HG02571 (cell line): ENCODE results near the gene SCN4B.

Source experiments
- ATAC-seq: cut with Tn5 transposase; IDR thresholded peaks from one replicate; pipeline ENCODE4 v1.9.1; 2021; ENCODE audit warnings: mild to moderate bottlenecking, moderate library complexity; ENCODE audit not compliant: unreplicated experiment

Gene SCN4B

DNA sequence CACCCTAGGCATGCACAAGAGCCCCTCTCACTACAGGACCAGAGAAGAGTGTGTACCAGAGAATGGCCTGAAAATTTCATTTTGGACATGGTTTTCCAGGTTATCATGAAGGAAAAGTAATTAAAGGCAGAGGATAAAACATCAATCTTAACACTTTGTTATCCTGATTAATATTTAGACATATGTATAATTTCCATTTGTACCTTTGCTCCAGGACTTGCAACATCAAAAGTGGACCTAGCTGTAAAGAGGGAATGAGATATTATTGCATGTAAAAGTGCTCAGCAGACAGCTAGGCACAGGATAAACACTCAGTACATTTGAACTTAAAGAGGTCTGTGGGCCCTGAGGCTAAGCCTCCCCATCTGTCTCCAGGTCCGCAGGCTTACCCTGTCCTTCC, 2.0 kb upstream of the SCN4B start:
- no peak for ATAC-seq

DNA sequence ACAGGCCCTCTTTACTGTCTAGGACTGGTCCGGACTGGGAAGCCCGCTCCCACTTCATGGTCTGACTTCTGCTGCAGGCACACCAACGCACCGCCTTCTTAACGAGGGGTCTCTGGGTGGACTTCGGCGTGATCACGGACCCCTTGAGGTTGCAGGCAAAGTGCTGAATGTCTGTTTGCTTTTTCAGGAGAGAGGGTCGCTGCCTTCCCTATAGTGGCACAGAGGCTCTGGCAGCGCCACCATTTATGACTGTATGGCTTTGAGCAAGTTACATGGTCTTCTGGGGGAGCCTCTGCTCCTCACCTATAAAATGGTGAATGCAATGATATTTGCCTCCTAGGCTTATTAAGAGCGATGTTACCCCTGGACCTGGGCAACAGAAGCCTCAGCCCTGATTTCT, 1.4 kb upstream of the SCN4B start:
- no peak for ATAC-seq

DNA sequence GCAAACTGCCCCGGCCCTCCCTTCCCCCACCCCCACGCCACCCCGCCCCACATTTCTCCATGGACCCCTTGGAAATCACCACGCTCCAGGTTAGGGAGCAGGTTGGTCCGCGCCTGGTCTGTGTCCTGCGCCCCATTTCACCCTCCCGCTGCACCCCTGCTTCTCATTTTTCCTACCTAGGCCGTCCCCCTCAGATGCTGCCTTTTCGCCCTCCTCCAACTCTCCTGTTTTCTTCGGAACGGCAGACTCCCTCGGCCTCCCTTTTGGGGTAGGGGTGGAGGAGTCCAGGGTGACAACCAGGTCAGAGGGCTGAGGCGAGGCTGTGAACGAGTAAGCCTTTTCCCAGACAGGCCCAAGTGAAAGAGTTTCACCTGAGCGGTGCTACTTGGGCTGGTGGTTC, 893 bp upstream of the SCN4B start:
- ATAC-seq: no peak

DNA sequence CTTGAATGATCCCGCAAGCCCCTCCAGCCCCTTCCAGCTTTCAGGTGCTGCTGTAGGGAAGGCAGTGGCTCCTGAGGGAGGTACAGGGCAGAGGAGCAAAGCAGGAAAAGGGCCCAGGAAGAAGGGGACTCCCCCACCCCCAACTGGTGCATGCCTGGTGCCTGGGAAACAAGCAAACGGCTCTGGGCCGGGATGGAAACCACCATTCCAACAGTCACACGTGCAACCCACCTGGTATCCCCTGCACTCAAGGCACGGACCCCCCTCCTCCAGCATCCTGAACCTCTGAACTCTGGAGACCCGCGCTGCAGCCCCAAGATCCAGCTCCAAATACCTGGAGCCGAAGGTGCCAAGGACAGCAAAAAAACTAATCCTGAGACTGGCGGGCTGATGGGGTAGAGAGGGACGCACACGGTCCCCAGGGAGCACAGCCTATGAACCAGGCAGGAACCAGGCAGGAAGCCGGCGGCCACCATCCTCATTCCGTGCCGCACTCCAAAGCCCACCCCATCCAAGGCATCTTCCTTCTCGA, 537 bp downstream of the SCN4B start:
- no peak for ATAC-seq

DNA sequence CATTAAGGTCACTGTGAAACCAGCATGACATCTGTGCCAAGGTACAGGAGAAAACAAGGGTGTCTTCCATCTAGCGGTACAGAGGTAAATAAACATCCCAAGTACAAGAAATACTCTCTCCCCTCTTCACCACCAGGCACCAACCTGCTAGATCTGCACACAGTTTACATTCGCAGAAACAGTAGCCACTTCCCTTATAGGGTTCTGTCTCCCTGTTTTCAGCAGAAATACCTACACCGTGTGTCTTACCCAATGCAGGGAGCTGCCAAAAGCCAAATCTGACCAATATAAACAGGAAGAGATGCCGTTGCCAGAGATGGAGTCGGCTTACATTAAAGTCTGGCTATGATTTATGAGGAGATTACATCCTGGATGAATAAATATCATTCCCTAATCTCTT, 1.2 kb downstream of the SCN4B start:
- ATAC-seq: no peak

DNA sequence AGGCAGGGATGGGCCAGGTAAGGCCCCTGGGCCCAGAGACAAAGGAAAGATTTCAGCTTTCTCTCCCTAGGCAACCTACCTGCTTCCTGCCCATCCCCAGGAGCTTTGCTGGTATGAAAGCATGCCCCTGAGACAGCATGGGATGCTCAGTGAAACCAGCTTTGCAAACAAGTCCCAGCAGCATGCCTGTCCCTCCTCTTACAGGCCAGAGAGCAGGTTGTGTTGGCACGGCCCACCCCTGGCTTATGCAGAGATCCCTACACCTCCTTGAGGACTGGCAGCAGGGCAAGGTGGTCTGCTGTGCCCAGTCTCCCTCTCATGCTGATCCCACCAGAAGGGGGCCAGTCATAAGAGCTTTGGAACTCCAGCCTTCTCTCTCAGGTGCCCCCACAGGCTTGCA, 3.1 kb downstream of the SCN4B start:
- no peak for ATAC-seq

DNA sequence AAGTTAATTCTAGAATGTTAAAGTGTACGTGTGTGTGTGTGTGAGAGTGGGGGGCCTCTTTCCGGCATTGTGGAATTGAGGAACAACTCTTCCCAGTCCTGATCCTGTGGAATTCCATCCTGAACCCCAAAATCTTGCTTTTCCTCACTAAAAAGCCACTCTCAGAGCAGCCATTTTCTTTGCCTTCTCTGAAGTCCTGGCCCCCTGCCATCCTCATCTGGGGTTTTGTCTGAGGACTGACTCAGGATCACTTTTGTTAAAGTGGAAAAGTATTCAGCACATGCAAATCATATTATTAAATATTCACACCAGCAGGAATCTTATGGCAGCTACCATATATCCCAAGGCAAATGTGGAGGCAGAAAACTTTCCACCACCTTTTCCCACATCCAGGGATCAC, 3.8 kb downstream of the SCN4B start:
- ATAC-seq: no peak

DNA sequence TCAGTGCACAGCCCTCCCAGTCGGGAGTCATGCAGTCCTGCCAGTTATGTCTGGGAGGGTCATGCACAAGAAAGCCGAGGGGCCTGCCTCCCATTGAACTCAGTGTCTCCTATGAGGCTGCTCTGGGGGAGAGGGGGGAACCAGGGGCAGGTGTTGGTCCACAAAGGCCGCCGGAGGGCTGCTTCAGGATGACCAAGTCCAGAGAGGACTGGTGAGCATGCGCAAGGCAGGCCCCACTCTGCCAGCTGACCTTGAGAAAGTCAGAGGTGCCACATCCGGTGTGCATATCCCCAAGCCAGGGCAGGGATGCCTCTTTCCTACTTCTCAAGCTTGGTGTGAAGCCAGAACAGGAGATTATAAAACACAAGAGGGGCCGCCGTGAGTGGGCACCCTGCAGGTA, 4.4 kb downstream of the SCN4B start:
- no peak for ATAC-seq

DNA sequence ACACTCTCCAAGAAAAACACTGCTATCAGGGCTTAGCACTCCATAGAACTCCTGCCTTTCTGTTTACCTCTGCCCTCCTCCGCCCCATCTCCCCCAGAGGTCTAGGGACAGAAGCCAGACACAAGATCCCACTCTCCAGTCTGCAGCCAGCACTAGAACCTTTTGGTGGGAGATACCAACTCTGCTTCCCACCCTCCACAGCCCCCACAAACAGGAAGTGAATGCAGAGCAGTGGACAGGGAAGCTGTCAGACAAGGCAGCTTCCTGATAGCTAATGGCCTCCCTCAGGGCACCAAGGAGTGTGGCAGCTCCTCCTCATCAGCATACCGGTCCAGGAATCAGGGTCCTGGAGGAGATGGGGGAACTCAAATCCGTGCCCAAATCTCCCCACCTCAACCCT, 5.1 kb downstream of the SCN4B start:
- ATAC-seq: no peak

DNA sequence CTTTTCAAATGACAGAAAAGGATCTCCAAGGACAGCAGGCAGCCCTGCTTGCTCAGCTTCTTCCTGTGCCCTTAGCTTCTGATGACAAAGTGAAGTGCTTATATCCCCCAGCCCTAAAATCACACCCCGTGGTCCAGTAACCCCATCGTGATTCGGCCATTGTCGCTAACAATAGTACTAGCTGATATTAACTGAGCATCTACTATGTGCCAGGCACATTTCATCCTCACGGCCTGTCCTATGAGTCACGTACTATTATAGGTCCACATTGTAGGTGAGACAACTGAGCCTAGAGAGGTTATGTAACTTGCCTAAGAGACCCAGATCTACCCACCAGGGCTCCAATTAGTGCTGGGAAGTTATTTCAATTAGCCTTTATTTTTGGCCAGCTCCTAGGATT, 6.1 kb downstream of the SCN4B start:
- no peak for ATAC-seq

DNA sequence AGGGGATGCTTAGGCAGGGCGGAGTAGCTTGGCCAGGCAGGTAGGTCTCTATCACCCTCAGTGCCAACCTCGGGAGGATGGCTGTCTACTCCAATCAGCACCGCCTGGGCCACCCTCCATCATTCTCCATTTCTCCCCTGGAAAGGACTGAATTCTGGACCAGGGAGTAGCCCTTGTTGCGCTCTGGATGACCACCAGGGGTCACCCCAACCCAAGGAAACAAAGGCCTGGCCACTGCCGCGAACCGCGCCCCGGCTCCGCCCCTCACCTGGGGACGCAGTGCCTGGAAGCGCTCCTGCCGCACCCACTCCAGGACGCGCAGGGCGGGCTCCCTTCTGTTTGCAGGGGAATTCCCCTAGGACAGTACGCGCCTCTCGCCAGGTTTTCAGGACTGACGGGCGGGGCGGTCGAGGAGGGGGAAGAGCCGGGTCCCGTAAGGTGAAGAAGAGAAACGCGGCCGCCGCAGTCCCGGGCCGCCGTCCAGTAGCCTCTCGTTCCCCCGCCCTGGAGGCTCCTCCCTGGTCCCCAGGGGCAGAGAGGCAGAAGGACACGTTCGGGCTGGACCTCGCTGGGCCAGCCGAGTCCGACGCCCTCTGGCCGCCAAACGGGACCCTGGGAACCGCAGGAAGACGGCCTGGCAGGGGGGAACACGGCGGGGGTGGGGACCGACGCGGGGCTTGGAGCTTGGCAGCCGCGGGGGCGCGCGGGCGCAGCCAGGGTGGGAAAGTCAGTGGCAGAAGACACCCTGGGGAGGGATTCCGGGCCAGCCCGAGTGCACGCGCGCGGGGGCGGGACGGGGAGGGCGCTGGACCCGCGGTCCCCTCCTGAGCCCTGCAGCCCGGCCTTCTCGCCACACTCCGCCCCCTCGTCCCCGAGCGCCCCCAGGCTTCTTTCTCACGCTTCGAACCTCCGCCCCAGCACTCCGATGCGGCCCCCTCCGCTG, 7.1 kb downstream of the SCN4B start:
- ATAC-seq: peak; percentile 76

DNA sequence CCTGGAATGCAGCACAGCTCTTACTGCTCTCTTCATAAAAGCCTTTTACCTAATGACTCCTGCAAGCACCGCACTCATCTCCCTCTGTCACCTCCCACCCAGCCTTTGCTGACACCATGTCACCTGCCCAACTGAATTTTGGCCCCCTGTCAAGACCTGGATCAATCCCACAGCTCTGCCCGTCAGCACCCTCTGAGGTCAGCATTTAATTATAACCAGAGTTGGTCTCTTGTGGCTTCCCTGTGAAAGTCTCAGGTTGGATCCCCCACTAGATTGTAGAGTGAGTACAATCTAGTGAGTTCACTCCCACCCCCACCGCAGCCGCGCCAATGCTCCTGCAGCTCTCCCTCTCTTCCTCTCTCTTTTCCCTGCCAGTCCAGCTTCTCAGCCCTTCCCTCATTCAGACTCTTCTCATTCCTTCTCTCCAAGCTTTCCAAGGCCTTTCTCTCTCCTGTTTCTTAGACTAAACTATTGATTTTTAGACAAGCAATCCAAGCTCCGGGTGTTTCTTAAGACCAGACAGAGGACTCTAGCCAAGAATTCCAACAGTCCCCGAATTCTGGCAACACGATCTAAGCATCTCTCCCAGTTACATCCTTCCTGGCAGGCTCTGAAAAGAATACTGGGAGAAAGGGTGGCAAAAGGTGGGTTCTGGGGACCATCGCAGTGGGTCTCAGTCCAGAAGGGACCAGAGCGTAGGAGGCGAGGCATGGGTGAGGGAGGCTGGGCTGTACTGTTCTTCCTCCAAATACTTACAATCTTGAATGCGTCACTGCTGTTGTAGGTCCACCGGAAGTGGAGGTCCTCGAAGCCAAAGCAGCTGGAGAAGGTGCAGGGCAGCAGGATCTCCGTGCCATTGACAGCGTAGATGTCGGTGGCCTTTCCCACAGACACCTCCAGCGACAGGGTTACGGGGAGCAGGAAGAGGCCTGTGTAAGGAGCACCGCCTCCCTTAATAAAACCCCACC, 8.0 kb downstream of the SCN4B start:
- ATAC-seq: no peak

DNA sequence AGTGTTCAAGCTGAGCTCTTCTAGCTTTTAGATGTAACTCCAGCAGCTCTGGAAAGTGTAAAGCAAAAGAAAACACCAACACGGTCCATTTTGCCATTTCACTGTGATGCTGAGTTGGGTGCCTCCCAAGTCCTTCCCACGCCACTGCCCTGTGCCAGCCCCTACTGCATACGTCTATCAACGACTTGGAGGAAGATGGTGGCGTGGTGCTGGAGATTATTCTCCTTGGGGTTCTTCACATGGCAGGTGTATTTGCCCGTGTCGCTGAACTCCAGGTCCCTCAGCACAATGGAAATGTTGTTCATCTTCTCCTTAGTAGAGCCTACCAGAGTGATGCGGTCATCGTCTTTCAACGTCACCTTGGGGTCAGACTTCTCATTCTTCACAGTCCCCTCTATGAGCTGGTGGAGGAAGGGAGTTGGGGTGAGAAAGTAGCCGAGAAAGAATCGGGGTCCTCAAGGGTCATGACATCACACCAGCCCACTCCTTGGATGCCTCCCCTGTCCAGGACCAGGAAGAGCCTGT, 8.9 kb downstream of the SCN4B start:
- no peak for ATAC-seq

DNA sequence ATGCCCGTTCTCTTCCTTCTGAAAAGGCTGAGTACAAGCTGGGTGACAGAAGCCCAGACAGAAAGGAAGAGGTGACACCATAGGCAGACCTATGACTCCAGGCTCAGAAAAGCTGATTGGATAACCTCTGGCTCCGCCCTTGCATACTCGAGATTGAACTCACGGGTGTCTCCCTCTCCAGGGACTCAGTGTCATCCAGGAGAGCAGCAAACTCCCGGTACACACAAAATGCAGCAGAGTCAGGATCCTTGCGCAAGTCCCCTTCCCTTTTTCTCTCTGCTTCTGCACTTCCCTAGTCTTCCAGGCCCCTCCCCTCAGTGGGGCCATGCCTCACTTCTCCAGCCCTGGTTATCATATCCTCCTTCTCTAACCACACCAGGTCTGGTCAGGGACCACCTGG, 9.8 kb downstream of the SCN4B start:
- no peak for ATAC-seq

DNA sequence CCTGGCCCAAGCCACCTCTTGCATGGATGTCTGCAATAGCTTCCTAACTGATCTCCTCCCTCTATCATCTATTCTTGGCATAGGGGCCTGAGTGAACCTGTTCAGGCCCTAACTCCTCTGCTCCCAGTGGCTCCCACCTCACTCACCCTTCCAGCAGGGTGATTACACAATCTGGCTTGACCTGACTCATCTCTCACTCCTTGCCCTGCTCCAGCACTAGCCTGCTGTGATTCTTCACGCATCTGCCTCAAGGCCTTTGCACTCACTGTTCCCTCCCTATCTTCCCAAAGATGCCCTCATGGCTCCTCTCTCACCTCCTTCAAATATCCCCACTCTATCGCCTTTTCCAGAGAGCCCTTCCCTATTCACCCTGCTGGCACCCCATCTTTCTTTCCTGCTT, 10.5 kb downstream of the SCN4B start:
- no peak for ATAC-seq

DNA sequence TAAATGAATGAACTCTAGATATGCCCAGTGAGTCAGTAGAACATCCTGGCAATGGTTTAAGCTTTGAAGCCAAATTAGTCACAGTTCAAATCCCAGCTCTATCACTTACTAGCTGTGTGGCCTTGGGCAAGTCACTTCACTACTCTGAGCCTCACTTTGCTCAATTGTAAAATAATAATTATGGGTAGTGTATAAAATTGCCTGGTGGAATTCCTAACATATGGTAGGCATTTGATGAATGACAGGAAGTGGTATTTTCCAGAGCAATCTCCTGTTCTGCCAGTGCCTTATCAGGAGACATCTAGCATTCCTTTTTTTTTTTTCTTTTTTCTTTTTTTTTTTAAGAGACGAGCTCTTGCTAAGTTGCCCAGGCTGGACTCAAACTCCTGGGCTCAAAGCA, 13.0 kb downstream of the SCN4B start:
- ATAC-seq: no peak

DNA sequence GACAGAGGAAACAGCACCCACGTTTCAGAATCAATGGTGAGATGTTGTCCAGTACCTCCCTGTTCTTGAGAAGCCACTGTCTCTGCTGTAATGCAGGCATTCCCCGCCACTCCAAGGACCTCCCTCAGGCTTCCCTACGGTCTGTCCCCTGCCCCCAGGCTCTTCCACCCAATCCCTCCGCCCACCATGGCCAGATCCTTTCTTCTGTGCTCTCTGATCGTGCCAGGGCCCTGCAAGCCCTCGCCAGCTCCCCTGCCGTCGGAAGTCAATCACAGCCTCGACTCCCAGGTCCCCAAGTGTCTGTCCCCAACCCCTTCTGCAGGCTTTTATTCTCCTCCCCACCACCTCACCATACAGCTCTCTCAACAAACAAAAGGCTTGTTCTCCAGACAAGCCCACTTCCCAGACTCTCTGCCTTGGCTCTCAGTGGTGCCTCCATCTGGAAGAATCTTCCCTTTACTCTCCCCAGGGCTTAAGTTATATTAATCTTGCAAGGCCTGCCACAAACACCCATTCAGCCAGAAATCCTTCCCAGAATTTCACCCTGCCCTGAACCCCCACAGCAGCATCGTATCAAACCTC, 13.7 kb downstream of the SCN4B start:
- no peak for ATAC-seq

DNA sequence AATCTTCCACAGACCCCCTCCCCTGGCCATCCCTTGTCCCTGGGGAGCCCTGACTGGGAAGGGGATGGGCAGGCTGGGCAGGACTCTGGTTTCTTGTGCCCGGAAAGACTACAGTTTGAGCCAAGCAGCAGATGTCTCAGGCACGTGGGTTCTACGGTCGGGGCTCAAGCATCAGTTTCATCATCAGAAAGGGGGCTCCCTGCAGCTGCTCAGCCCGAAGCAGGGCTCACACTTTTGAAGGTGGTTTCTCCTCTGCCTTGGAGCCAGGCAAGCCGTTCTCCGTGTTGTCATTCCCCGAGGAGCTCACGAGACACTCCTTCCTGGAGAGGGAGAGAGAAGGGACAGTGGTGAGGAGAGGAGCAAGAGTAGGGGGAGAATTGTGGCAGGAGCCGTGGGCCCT, 15.8 kb downstream of the SCN4B start:
- no peak for ATAC-seq

DNA sequence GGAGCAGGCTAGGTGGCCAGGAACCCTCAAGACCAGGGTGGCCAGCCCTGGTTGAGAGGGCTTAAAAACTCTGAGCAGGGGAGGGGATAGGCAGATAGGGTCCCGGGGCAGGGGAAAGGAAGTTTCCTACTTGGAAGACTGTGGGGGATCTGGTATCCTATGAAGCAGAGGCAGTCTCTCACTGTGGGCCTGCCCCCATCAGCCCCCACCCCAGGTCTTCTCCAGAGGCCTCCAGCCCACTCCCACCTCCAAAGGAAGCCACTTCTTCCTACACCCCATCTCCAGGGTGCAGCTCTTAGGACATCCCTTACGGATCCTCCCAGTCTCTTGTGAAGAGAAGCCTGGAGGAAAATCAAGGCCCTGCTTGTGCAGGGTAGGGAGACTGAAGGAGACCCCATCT, 16.3 kb downstream of the SCN4B start:
- ATAC-seq: no peak

DNA sequence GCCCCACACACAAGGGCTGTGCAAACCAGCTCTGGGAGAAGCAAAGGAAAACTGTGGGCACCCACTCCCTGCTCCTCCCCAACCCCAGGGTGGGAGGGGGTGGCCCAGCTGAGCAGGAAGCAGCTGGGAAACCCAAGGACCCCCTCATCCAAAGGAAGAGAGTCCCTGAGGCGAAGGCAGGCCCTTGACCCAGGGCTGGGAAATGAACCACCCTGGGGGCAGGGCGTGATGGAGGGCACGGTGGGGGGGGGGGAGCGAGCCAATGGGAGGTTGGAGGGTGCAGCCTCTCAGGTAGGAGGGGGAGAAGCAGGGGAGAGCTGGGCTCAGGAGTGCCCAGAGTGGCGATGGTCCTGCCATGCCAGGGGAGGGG, 16.8 kb downstream of the SCN4B start:
- ATAC-seq: no peak
